GM12801 (cell line): ENCODE measurements around the gene GCGR.

Experiments used
- CTCF ChIP-seq: IDR thresholded peaks from one replicate; pipeline ENCODE4 v1.5.1; 2011; ENCODE audit warnings: control low read depth; ENCODE audit not compliant: insufficient read length; ENCODE audit errors: extremely low read depth

The GCGR gene

GRCh38 chr17:81813371-81813684 is 9.4 kb downstream of the GCGR start:
- TF ChIP-seq CTCF = no peak

- TF ChIP-seq CTCF = no peak
These were observed 10.1 kb downstream of the GCGR start for GRCh38 chr17:81813861-81814683.

- TF ChIP-seq CTCF = no peak
These were observed 11.0 kb downstream of the GCGR start for GRCh38 chr17:81814748-81815645.

- no peak for TF ChIP-seq CTCF
These were observed 11.7 kb downstream of the GCGR start for GRCh38 chr17:81815646-81815986.

- TF ChIP-seq CTCF = no peak
These were observed 13.8 kb downstream of the GCGR start for GRCh38 chr17:81817758-81818147.

GRCh38 chr17:81819708-81820107 is 15.8 kb downstream of the GCGR start:
- TF ChIP-seq CTCF = no peak

- no peak for TF ChIP-seq CTCF
These were observed 17.2 kb downstream of the GCGR start for GRCh38 chr17:81821147-81821546.
